Hepatocyte (in vitro differentiated cells): ENCODE measurements around the gene BRIP1.

Source experiments
- CTCF ChIP-seq: fragments of 200-600 bp; sonication (generic); IDR thresholded peaks from 2 replicates; pipeline ENCODE4 v1.5.1; 2016; ENCODE audit warnings: antibody characterized with exemption, mild to moderate bottlenecking; ENCODE audit not compliant: poor library complexity
- EZH2 ChIP-seq: fragments of 200-600 bp; sonication (generic); IDR thresholded peaks from 2 replicates; pipeline ENCODE4 v1.6.1; 2016; ENCODE audit warnings: antibody characterized with exemption, mild to moderate bottlenecking, borderline replicate concordance

DNA sequence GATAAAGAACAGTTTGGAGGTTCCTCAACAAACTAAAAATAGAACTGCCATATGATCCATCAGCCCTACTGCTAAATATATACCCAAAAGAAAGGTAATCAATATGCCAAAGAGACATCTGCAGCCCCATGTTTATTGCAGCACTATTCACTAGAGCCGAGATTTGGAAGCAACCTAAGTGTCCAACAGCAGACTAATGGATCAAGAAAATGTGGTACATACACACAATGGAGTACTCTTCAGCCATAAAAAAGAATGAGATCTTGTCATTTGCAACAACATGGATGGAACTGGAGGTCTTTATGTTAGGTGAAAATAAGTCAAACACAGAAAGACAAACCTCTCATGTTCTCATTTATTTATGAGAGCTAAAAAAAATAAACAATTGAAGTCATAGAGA is 223.5 kb downstream of the BRIP1 start:
- TF ChIP-seq EZH2, result no peak
- TF ChIP-seq CTCF, result no peak
